HK-2 (cell line): ENCODE results near the gene STAB1.

Experiments used
- DNase-seq: peaks from one replicate; pipeline ENCODE4 v3.0.0-alpha.2; 2018; ENCODE audit not compliant: unreplicated experiment

The STAB1 gene

DNA sequence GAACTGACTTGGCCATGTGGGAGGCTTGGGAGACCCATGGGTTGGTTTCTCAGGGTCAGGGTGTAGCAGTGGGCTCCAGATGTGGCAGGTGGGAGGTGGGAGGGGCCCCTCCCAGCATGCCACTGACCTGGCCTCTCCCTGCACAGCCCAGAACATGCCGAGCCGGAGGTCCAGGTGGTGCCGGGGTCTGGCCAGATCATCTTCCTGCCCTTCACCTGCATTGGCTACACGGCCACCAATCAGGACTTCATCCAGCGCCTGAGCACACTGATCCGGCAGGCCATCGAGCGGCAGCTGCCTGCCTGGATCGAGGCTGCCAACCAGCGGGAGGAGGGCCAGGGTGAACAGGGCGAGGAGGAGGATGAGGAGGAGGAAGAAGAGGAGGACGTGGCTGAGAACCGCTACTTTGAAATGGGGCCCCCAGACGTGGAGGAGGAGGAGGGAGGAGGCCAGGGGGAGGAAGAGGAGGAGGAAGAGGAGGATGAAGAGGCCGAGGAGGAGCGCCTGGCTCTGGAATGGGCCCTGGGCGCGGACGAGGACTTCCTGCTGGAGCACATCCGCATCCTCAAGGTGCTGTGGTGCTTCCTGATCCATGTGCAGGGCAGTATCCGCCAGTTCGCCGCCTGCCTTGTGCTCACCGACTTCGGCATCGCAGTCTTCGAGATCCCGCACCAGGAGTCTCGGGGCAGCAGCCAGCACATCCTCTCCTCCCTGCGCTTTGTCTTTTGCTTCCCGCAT is 7.9 kb upstream of the STAB1 start:
- no peak for DNase-seq

DNA sequence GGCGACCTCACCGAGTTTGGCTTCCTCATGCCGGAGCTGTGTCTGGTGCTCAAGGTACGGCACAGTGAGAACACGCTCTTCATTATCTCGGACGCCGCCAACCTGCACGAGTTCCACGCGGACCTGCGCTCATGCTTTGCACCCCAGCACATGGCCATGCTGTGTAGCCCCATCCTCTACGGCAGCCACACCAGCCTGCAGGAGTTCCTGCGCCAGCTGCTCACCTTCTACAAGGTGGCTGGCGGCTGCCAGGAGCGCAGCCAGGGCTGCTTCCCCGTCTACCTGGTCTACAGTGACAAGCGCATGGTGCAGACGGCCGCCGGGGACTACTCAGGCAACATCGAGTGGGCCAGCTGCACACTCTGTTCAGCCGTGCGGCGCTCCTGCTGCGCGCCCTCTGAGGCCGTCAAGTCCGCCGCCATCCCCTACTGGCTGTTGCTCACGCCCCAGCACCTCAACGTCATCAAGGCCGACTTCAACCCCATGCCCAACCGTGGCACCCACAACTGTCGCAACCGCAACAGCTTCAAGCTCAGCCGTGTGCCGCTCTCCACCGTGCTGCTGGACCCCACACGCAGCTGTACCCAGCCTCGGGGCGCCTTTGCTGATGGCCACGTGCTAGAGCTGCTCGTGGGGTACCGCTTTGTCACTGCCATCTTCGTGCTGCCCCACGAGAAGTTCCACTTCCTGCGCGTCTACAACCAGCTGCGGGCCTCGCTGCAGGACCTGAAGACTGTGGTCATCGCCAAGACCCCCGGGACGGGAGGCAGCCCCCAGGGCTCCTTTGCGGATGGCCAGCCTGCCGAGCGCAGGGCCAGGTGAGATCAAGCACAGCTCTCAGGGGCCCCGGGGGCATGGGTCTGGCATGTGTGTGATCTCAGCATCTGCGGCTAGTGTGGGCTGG is 7.1 kb upstream of the STAB1 start:
- DNase-seq, result no peak

DNA sequence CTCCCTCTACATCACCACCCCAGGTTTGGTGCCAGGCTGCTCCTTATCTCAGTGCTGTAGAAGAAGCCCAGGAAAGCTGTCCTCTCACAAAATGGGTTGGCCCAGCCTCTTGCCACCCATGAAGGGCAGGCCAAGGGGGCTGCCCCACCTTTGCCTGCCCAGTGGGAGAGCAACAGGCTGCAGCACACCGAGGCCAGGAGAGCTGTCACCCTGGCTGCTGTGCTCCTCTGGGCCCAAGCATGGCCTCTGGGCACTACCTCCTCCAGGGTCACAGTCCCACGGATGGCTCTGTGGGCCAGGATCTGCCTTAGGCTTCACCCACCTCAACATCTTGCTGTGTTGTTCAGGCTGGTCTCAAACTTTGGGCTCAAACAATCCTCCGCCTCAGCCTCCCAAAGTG is 6.4 kb upstream of the STAB1 start:
- DNase-seq, result no peak

DNA sequence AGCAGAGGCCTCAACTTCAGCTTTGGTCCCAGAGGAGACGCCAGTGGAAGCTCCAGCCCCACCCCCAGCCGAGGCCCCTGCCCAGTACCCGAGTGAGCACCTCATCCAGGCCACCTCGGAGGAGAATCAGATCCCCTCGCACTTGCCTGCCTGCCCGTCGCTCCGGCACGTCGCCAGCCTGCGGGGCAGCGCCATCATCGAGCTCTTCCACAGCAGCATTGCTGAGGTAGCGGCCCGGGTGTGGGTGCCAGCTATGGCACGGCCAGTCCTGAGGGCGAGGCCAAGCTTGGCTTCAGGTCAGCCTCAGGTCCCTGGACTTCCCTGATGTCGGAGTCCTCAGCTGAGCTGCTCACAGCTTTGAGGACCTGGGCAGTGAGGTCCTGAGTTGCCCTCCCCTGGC is 5.7 kb upstream of the STAB1 start:
- DNase-seq, result no peak

DNA sequence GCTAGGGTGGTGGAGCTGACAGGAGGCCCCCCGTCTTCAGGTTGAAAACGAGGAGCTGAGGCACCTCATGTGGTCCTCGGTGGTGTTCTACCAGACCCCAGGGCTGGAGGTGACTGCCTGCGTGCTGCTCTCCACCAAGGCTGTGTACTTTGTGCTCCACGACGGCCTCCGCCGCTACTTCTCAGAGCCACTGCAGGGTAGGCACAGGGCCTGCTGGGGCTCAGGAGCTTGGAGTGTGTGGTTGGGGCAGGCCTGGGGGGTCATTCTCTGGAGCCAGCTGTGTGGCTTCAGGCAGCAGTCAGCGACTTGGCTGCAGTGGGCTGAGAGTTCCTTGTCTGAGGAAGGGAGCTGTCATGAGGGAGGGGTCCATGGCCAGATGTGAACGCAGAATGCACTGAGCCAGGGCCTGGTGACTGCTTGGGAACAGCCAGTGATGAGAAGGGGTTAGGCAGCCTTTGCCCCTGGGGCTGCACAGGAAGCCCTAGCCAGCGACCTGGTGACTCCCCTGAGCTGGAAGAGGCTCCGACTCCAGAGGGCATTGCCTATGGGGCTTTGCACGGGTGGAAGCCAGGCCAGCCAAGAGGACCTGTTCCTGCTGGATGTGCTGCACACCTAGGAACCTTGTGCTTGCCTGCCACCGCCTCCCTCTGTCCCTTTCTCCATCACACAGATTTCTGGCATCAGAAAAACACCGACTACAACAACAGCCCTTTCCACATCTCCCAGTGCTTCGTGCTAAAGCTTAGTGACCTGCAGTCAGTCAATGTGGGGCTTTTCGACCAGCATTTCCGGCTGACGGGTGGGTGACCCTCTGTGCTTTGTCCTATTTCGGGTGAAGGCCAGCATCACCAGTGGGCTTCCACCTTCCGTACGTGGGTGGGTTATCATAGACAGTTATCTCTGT is 4.9 kb upstream of the STAB1 start:
- DNase-seq, result no peak

DNA sequence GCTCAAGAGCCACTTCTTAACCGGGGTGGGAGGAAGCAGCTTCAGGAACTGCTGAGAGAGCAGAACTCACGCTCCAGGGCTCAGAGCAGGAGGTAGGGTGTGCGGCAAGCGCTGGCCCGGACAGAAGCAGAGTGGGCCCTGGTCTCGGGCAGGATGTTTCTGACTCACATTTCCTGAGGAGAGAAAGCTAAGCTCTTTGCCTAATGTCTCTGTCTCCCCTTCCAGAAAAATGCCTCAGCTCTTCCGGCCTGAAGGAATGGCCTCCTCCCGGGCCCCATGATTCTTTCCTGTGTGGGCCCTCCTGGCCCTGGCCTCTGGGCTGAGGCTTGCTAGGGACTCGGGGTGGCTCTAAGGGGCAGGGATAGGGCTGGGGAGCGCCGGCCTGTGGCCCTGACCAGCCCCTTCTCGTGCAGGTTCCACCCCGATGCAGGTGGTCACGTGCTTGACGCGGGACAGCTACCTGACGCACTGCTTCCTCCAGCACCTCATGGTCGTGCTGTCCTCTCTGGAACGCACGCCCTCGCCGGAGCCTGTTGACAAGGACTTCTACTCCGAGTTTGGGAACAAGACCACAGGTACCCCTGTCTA is 4.1 kb upstream of the STAB1 start:
- DNase-seq, result no peak

DNA sequence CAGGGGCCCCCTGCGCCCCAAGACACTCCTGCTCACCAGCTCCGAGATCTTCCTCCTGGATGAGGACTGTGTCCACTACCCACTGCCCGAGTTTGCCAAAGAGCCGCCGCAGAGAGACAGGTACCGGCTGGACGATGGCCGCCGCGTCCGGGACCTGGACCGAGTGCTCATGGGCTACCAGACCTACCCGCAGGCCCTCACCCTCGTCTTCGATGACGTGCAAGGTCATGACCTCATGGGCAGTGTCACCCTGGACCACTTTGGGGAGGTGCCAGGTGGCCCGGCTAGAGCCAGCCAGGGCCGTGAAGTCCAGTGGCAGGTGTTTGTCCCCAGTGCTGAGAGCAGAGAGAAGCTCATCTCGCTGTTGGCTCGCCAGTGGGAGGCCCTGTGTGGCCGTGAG is 3.1 kb upstream of the STAB1 start:
- DNase-seq, result no peak

DNA sequence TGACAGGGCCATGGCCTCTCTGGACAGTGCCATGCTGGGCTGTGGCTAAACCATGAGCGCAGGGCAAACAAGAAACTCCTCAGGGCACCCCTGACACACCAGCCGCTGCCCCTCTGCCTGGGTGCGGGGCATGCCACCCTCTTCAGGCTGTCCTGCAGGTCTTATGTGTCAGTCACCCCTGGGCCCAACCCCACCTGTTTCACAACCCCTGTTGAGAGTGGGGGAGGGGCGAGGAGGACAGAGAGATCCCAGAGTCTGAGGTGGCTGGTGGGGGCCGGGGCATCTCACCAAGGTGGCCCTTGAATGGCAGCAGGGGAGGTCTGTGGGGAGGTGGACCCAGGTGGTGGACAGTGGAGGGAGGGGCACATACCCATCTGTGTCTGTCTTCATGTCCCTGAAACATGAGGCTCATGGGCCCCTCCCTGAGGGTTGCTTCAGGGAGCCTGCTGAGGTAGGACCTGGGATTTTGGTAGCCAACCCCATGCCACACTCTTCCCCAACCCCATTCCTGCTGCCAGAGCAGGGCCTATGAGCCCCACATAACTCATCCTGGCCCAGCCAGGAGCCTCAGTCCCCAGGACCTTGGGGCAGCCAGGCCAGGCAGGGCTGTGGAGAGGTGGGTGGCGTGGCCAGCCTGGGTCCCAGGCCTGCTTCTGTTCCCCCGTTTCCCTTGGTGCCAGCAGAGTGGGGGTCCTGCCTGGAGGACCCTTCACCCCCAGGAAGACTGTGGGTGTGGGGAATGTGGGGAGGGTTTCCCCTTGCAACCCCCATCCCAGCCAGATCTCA is 1.7 kb upstream of the STAB1 start:
- no peak for DNase-seq

DNA sequence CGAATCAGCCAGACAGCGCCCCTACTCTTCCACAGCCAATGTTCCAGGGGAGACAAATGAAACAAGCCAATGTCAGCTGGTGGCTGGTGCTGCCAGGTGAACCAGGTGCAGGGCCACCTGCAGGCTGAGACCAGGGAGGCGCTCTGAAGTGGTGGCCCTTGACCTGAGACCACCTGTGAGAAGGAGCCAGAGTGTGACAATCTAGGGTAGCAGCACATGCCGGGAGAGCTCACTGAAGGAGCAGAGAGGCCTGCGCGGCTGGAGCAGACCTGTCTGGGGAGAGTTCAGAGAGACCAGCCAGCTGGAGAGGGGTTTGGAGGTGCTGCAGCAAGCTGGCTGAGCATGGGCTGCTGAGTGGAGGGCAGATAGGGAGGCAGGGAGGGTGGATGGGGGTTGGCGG is 693 bp upstream of the STAB1 start:
- DNase-seq, result no peak

DNA sequence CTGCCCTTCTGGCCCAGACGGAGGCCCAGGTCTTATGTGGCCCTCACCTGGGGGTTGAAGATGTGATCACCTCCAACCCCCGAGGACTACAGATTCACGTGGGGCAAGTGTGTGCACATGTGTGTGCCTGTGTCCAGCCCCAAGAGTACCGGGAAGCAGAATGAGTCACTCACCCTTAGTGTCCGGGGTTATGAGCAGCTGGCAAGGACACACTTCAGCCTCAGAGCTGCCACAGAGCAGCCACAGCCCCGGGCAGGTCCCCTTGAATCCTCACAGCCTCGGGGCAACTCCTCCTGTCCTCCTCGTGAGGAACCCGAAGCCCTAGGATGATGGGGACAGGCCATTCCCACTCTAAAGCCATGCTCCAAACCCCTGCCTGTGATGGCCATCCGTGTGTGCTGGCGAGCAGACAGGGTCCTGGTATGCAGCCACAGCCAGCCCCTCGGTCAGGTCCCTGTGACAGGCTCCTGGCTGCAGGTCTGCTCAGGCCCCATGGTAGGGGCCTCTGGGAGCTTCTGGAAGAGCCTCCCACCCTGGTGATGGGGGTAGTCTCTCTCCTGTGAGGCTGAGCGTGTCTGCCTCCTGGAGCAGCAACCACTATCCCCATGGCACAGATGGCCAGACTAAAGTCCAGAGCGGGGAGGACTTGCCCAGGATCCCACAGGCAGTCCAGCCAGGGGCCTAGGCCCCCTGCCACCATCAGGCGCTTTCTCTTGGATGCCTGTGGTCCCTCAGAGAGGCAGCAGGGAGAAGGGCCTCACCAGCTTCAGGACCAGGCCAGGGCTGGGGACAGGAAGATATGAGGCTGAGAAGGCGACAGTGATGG is 852 bp downstream of the STAB1 start:
- peak; percentile 35 for DNase-seq

DNA sequence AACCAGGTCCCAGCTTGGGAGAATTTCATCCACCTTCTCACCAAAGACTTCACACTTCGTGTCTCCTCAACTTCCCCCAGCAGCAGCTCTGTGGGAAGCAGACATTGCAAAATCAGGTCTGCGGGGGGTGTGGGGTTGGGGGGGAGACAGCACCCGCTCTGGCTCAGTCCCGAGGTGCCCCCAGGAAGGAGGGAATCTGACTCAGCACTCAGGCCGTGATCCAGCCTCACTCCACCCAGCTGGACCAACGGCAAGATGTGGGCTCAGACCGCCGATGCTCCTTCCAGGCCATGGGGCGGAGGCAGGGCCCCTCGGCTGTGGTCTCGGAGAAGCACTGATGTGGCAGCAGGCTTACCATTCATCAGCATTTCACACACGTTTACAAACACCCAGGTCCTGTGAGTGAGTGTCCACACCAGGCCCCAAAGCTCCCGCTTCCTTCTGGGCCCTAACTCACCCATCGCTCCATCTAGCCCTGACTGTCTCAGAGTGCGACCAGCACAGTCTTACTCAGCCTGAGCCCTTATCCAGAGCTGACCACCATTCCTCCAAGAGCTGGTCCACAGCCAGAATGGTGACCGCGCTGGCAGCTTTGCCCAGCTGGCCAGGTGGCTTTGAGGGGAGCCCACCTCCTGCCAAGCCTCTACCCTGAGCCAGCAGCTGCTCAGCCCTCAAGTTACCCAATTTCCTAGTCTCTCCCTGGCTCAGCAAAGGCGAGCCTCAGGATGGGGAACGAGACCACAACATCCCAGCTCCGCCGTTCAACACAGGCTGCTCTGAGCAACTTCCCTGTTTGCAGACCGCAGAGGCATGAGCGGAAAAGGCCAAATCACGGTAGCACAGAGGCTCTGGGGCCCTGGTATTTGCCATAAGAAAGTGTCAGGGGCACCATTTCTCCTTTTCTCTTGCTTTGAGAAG is 3.3 kb downstream of the STAB1 start:
- no peak for DNase-seq

DNA sequence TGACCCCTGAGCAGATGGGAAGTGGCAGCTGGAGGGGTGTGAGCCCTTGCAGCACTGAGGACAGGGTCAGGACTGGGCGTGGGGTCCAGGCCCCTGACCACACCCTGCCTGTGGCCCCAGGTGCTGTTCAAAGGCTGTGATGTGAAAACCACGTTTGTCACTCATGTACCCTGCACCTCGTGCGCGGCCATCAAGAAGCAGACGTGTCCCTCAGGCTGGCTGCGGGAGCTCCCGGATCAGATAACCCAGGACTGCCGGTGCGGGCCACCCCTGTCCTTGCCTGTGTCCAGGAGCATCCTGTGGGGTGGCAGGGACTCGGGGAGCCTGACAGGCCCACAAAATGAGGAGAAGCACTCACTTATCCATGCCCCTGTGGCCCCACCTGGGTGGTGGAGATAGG is 5.9 kb downstream of the STAB1 start:
- no peak for DNase-seq

DNA sequence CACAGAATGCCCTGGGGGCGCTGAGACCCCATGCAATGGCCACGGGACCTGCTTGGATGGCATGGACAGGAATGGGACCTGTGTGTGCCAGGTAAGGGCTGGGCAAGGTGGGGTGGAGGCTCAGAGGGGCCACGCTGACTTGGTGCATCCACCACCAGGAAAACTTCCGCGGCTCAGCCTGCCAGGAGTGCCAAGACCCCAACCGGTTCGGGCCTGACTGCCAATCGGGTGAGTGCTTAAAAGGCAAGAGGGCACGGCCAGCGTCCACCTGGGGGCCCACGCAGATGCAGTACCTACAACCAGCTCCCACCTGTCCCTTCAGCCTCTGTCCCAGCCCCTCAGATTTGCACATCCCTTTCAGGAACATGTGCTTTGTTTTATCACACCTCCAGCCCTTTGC is 6.9 kb downstream of the STAB1 start:
- no peak for DNase-seq

DNA sequence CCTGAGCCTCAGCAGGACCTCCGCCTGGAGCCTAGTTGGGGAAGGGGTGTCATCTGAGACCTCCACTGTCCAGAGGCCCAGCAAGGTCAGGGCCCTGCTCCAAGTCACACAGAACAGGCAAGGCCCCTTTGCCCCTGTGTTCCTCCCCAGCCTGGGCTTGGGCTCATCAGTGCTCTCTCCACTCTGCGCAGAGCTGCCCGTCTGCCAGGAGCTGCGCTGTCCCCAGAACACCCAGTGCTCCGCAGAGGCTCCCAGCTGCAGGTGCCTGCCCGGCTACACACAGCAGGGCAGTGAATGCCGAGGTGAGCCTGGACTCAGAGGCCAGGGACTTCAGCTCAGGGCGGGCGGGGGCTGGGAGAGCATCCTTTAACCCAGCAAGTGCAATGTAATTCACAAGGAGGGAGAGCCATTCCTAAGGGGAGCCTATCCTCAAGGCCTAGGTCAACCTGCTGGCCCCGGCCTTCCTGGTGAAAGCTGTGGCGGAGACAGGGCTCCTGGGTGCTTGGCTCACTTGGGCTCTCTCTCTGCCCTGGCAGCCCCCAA is 7.7 kb downstream of the STAB1 start:
- DNase-seq, result no peak

DNA sequence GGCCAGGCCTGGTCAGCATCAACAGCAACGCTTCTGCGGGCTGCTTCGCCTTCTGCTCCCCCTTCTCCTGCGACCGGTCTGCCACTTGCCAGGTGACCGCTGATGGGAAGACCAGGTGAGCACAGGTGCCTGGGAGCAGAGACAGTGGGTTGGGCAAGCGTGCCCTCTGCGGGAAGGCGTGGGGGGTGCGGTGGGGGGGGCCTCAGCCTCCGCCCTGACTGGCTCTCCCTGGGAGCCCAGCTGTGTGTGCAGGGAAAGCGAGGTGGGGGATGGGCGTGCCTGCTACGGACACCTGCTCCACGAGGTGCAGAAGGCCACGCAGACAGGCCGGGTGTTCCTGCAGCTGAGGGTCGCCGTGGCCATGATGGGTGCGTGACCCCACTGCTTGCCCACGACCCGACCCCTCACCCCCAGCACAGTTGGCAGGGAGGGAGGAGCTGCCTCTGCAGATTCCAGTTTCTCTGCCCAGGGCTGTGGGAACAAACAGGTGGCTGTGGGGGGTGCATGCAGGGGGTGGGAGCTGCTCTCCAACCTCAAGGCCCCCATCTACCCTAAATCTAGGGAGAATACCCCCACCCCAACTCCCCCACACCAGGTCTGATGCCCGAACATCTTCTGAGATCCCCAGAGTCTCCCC is 8.8 kb downstream of the STAB1 start:
- DNase-seq, result no peak

DNA sequence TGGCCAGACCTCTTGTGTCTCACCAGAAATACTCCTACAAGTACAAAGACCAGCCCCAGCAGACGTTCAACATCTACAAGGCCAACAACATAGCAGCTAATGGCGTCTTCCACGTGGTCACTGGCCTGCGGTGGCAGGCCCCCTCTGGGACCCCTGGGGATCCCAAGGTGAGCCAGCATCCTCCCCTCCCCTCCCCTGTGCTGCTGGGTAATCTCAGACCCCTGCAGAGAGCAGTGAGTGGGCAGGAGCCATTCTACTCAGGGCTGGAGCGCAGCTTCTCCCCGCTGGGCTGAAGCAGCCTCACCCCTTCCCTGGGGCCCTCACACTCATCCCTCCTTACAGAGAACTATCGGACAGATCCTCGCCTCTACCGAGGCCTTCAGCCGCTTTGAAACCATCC is 9.8 kb downstream of the STAB1 start:
- DNase-seq, result no peak

DNA sequence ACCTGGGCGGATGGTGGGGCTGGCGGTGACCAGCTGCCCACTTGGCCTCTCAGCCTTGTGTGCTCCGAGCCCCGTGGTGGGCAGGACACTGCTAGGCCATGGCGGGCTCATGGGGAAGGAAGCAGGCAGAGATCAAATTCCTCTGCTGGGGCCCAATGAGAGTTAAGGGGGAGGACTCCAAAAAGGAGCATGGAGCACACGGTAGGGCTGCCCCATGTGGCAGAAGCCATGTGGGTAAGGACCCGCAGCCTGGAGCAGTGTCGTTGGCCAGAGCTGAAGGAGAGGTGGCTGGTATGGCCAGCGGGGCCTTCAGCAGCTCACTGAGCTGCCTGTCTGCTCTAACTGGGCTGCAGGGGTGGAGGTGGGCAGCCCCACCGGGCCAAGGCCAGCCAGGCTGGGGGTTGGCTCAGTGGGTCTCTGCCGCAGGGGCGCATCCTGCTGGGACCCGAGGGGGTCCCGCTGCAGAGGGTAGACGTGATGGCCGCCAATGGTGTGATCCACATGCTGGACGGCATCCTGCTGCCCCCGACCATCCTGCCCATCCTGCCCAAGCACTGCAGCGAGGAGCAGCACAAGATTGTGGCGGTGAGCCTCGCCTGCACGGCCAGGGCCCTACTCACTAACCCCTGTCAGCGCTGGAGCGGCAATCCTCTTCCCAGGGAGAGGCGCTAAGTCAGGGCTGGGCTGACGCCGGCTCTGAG is 11.3 kb downstream of the STAB1 start:
- no peak for DNase-seq

DNA sequence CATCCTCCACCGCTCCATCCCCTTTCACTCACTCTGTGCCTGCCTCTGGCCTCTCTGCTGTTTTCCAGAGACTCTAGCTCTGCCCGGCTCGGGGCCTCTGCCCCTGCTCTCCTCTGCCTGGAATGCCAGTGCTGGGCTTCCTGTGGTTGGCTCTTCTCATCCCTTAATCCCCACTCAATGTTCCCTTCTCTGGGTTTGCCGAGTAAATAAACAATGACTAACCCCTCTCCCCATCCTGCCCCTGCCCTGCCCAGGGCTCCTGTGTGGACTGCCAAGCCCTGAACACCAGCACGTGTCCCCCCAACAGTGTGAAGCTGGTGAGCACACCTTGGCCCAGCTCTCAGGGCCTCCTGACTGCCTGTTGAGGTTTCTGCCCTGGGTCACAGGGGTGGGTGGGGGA is 12.2 kb downstream of the STAB1 start:
- peak; percentile 62 for DNase-seq
